ENCODE data around the gene DGKI.

DGKI gene

GRCh38 chr7:137685433-137686164 is 161.2 kb downstream of the DGKI start:
- DNase-seq (ENCODE audit: low read depth in 2 of 2): no peak

- no peak for DNase-seq (ENCODE audit: low read depth in 2 of 2)
Measured at GRCh38 chr7:137684776-137685175, 162.0 kb downstream of the DGKI start.

- no peak for DNase-seq (ENCODE audit: low read depth in 2 of 2)
Measured at GRCh38 chr7:137684316-137684715, 162.5 kb downstream of the DGKI start.

GRCh38 chr7:137682596-137682995 is 164.2 kb downstream of the DGKI start:
- no peak for DNase-seq (ENCODE audit: low read depth in 2 of 2)

- no peak for DNase-seq (ENCODE audit: low read depth in 2 of 2)
Measured at GRCh38 chr7:137681657-137682562, 164.9 kb downstream of the DGKI start.

- no peak for DNase-seq (ENCODE audit: low read depth in 2 of 2)
Measured at GRCh38 chr7:137674551-137675409, 172.0 kb downstream of the DGKI start.

GRCh38 chr7:137674048-137674447 is 172.7 kb downstream of the DGKI start:
- DNase-seq (ENCODE audit: low read depth in 2 of 2): no peak

- DNase-seq (ENCODE audit: low read depth in 2 of 2): no peak
Measured at GRCh38 chr7:137671920-137672319, 174.9 kb downstream of the DGKI start.

GRCh38 chr7:137670222-137671064 is 176.3 kb downstream of the DGKI start:
- DNase-seq (ENCODE audit: low read depth in 2 of 2): no peak

- DNase-seq (ENCODE audit: low read depth in 2 of 2): no peak
Measured at GRCh38 chr7:137669706-137670105, 177.1 kb downstream of the DGKI start.

GRCh38 chr7:137668404-137668803 is 178.4 kb downstream of the DGKI start:
- no peak for DNase-seq (ENCODE audit: low read depth in 2 of 2)

- DNase-seq (ENCODE audit: low read depth in 2 of 2): no peak
Measured at GRCh38 chr7:137667633-137668387, 179.0 kb downstream of the DGKI start.

- no peak for DNase-seq (ENCODE audit: low read depth in 2 of 2)
Measured at GRCh38 chr7:137664846-137665245, 181.9 kb downstream of the DGKI start.

GRCh38 chr7:137661634-137662033 is 185.1 kb downstream of the DGKI start:
- no peak for DNase-seq (ENCODE audit: low read depth in 2 of 2)

GRCh38 chr7:137658190-137658900 is 188.4 kb downstream of the DGKI start:
- no peak for DNase-seq (ENCODE audit: low read depth in 2 of 2)

GRCh38 chr7:137657476-137658189 is 189.1 kb downstream of the DGKI start:
- DNase-seq (ENCODE audit: low read depth in 2 of 2): no peak

- no peak for DNase-seq (ENCODE audit: low read depth in 2 of 2)
Measured at GRCh38 chr7:137656850-137657232, 189.9 kb downstream of the DGKI start.

- peak; percentile 24 to 28 for DNase-seq (ENCODE audit: low read depth in 2 of 2)
Measured at GRCh38 chr7:137656227-137656849, 190.4 kb downstream of the DGKI start.

- DNase-seq (ENCODE audit: low read depth in 2 of 2): no peak
Measured at GRCh38 chr7:137655804-137656203, 191.0 kb downstream of the DGKI start.

Measured in stimulated activated CD8-positive, alpha-beta memory T cell treated with anti-CD3 and anti-CD28 coated beads, Interleukin-15, amount 100 ng/mL, for 48 hours (primary cell).